AG04449 (cell line): ENCODE results near the gene CDK4.

ENCODE experiments used
- CTCF ChIA-PET: fragments of 350-600 bp; formaldehyde crosslinking; extraction: SDS; loops from one replicate; lab custom pipeline; 2021; ENCODE audit warnings: antibody characterized with exemption; lab: Yijun Ruan, JAX
- POLR2A ChIA-PET: fragments of 400-600, 350-600 bp; formaldehyde crosslinking; extraction: SDS; loops from one replicate; lab custom pipeline; 2020; ENCODE audit warnings: antibody characterized with exemption, inconsistent platforms; lab: Yijun Ruan, JAX
- DNase-seq: peaks from one replicate; pipeline ENCODE4 v3.0.0-alpha.2; 2010; ENCODE audit warnings: low read depth, low spot score
- H3K4me3 ChIP-seq: 2 replicates; pipeline ENCODE4 v1.5.1; 2011; ENCODE audit warnings: low read depth, mild to moderate bottlenecking, control low read depth, low read length
- CTCF ChIP-seq: IDR thresholded peaks from one replicate; pipeline ENCODE4 v1.5.1; 2011; ENCODE audit warnings: mild to moderate bottlenecking, moderate library complexity, low read length, control low read depth, inconsistent platforms; ENCODE audit not compliant: insufficient read depth; ENCODE audit errors: missing control alignments

Gene CDK4

GRCh38 chr12:57751788-57752667 lies at the start of gene CDK4:
CDK4 (minus strand) TSS chr12:57752310; CDS start chr12:57751717, 593 bp downstream.
- POLR2A ChIA-PET, result interaction anchor here (0.8 to 1.0 kb wide), 3 partner anchors 20 to 142 kb away, joined by 3 to 4 read pairs (median 3); partner anchors contain the start of genes EEF1AKMT3 and METTL1
- peak within 1 kb of the TSS; percentile 84 for H3K4me3 ChIP-seq
- CTCF ChIA-PET, result interaction anchor here (0.6 to 1.0 kb wide), 2 partner anchors 9 to 31 kb away, joined by 3 read pairs; partner anchors contain the start of gene TSFM
- TF ChIP-seq CTCF, result no peak
- DNase-seq, result peak; percentile 96

- ChIA-PET CTCF (interaction anchor here (1.1 to 28.9 kb wide), 7 partner anchors 14 to 107 kb away, joined by 3 to 478 read pairs (median 17); partner anchors contain the start of genes AVIL and TSFM), POLR2A (no interaction called here)
- no peak overlapping the region for H3K4me3 ChIP-seq
- no peak for TF ChIP-seq CTCF
- no peak for DNase-seq
Observed at GRCh38 chr12:57800965-57801364, 48.9 kb upstream of the CDK4 start.

DNA sequence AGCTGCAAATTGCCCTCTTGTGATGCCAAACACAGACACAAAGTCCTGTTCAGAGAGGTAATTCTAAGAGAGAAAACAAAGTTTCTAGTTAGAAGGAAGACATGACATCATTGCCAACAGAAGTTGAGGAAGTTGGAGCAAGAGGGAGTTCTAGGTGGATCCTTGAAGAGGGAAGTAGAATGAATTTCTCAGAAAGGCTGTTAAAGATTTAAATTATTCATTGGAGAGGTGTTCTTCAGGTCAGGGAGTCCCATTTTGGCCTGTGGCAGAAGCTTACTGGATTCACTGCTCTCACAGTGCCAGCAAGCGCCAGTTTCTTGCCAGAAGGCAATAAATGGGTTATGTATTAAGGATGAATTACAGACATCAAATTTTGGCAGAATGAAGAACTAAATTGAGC lies 45.8 kb upstream of the CDK4 start:
- ChIA-PET POLR2A (no interaction called here), CTCF (interaction anchor here (1.0 to 28.9 kb wide), 7 partner anchors 13 to 136 kb away, joined by 3 to 478 read pairs (median 3); partner anchors contain the start of genes AVIL and TSFM)
- no peak for TF ChIP-seq CTCF
- no peak for DNase-seq
- H3K4me3 ChIP-seq, result no peak overlapping the region

DNA sequence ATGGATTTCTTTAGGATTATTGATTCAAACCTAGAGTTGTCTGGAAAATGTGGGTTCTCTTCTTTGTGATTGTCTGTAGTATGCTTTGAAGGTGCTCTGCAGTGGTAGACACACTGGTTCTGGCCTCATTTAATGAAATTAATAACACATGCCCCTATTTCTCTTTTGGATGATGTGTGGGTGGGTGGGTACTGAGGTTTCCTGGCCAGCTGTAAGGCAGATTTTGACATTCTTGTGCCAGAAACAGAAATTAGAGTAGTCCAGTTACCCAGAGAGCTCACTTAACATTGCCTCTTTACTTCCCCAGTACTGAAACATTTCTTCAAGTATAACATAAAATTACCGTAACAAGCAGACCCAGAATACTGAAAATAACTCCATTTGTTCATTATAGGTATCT lies 44.9 kb upstream of the CDK4 start:
- ChIA-PET CTCF (interaction anchor here (1.0 to 28.9 kb wide), 6 partner anchors 9 to 137 kb away, joined by 3 to 478 read pairs (median 83); partner anchors contain the start of genes AVIL and TSFM), POLR2A (no interaction called here)

DNA sequence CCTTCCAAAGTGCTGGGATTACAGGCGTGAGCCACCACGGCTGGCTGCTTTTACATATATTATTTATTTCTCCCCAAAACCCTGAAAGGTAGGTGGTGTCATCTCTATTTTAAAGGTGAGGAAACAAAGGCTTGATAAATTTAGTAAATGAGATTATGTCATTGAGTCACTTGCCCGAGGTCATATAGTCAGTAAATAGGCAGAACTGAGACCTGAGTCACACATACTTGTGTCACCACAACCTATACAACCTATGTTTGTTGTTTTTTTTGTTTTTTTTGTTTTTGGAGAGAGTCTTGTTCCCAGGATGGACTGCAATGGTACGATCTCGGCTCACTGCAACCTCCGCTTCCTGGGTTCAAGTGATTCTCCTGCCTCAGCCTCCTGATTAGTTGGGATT lies 43.2 kb upstream of the CDK4 start:
- CTCF ChIA-PET, result interaction anchor here (1.4 to 28.9 kb wide), 6 partner anchors 8 to 112 kb away, joined by 4 to 478 read pairs (median 96); partner anchors contain the start of genes AVIL and TSFM
- TF ChIP-seq CTCF, result no peak
- no peak overlapping the region for H3K4me3 ChIP-seq
- POLR2A ChIA-PET, result no interaction called here
- no peak for DNase-seq

More for the DNA sequence above, 44.9 kb upstream of the CDK4 start:
- DNase-seq, result no peak
- no peak overlapping the region for H3K4me3 ChIP-seq
- no peak for TF ChIP-seq CTCF

DNA sequence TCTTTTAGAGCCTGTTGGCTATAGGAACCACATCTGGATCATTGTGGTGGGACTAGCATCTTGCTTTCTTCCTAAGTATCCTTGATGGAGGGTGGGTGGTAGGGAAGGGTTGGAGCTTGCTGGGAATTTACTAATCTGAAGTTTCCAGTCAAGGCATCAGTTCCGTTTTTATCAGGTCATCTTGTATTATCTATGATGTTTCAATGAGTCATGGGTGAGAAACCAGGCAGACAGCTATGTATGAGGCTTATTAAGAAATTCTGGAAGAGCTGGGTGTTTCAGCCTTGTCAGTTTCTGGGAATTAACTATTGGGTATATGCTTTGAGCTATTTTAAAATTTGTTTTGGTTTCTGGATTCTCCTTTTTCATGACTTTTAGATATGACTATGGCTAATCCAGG lies 41.8 kb upstream of the CDK4 start:
- no peak overlapping the region for H3K4me3 ChIP-seq
- POLR2A ChIA-PET, result interaction anchor here (0.7 to 1.0 kb wide), 2 partner anchors 43 to 44 kb away, joined by 3 read pairs; no protein-coding TSS in a partner anchor
- no peak for TF ChIP-seq CTCF
- CTCF ChIA-PET, result interaction anchor here (0.9 to 28.9 kb wide), 15 partner anchors 9 to 114 kb away, joined by 3 to 478 read pairs (median 4); partner anchors contain the start of genes AVIL and TSFM
- DNase-seq, result peak; percentile 81
